PC-3 (cell line): Measurements from ENCODE around the gene BRINP1. TPM values are rescaled to one million over a fixed set of nuclear protein-coding genes. Genes with fewer than 3 reads are reported as not detected.

ENCODE experiments used
- ATAC-seq: fragments of 200-7000 bp; cut with Tn5 transposase; 2 replicates; pipeline ENCODE4 v1.9.1; 2020; ENCODE audit warnings: mild to moderate bottlenecking, moderate library complexity
- BruUV-seq: library from RNA; stranded (reverse); fragments of 400-500 nt; replicated peaks from 2 replicates; lab custom pipeline; 2021; lab: Mats Ljungman, UMichigan
- CTCF ChIA-PET: fragments of 300-600 bp; sonication (Branson Sonifier 250); formaldehyde crosslinking; loops from one replicate; lab custom pipeline; 2022; ENCODE audit warnings: antibody characterized with exemption; lab: Charles Lee
- POLR2A ChIA-PET: fragments of 300-600 bp; sonication (Branson Sonifier 250); formaldehyde crosslinking; loops from one replicate; lab custom pipeline; 2022; ENCODE audit warnings: antibody characterized with exemption; ENCODE audit not compliant: unreplicated experiment; lab: Charles Lee
- DNase-seq: peaks from one replicate; pipeline ENCODE4 v3.0.0-alpha.2; 2015
- H2AFZ ChIP-seq: fragments of 300-600 bp; sonication (generic); 2 replicates; pipeline ENCODE4 v1.6.0; 2016; ENCODE audit warnings: antibody characterized with exemption, low read length
- H3F3A ChIP-seq: fragments of 300-600 bp; sonication (generic); one replicate; pipeline ENCODE4 v1.6.0; 2017; ENCODE audit warnings: antibody characterized with exemption, low read length, control low read depth, mild to moderate bottlenecking; ENCODE audit not compliant: unreplicated experiment
- H3K27ac ChIP-seq: fragments of 300-600 bp; sonication (generic); 2 replicates; pipeline ENCODE4 v1.5.1; 2016; ENCODE audit warnings: mild to moderate bottlenecking, low read length
- H3K27me3 ChIP-seq: fragments of 300-600 bp; sonication (generic); 2 replicates; pipeline ENCODE4 v1.6.1; 2016; ENCODE audit warnings: low read length, mixed read lengths
- H3K36me3 ChIP-seq: fragments of 300-600 bp; sonication (generic); 2 replicates; pipeline ENCODE4 v1.6.1; 2016; ENCODE audit warnings: low read depth, mixed run types, low read length, mixed read lengths
- H3K4me1 ChIP-seq: fragments of 300-600 bp; sonication (generic); 2 replicates; pipeline ENCODE4 v1.5.1; 2016; ENCODE audit warnings: low read length; ENCODE audit not compliant: insufficient read depth
- H3K4me2 ChIP-seq: fragments of 300-600 bp; sonication (generic); 2 replicates; pipeline ENCODE4 v1.6.0; 2016; ENCODE audit warnings: low read length
- H3K4me3 ChIP-seq: fragments of 300-600 bp; sonication (generic); 2 replicates; pipeline ENCODE4 v1.5.1; 2016; ENCODE audit warnings: mild to moderate bottlenecking, low read length, mixed read lengths
- H3K79me2 ChIP-seq: fragments of 300-600 bp; sonication (generic); 2 replicates; pipeline ENCODE4 v1.6.1; 2017; ENCODE audit warnings: low read length, mixed read lengths
- H3K9ac ChIP-seq: fragments of 300-600 bp; sonication (generic); 2 replicates; pipeline ENCODE4 v1.6.0; 2016; ENCODE audit warnings: mild to moderate bottlenecking, low read length
- H3K9me2 ChIP-seq: fragments of 300-600 bp; sonication (generic); replicated peaks from 2 replicates; pipeline ENCODE4 v1.6.1; 2016; ENCODE audit warnings: mixed run types, low read length, mixed read lengths
- H3K9me3 ChIP-seq: fragments of 300-600 bp; sonication (generic); 2 replicates; pipeline ENCODE4 v1.6.1; 2016; ENCODE audit warnings: low read length, mixed read lengths
- H4K20me1 ChIP-seq: fragments of 300-600 bp; sonication (generic); 2 replicates; pipeline ENCODE4 v1.6.1; 2016; ENCODE audit warnings: low read length, mixed read lengths
- CTCF ChIP-seq: fragments of 300-600 bp; sonication (generic); conservative IDR thresholded peaks from 2 replicates; pipeline ENCODE4 v1.5.1; 2017; ENCODE audit warnings: antibody characterized with exemption, low read depth, mild to moderate bottlenecking, low read length
- EZH2 ChIP-seq: fragments of 300-600 bp; sonication (generic); IDR thresholded peaks from one replicate; pipeline ENCODE4 v1.6.1; 2017; ENCODE audit warnings: antibody characterized with exemption, mild to moderate bottlenecking, low read length; ENCODE audit not compliant: unreplicated experiment
- EZH2phosphoT487 ChIP-seq: fragments of 300-600 bp; sonication (generic); IDR thresholded peaks from 2 replicates; pipeline ENCODE4 v1.6.1; 2018; ENCODE audit warnings: mild to moderate bottlenecking, antibody characterized with exemption, low read length, borderline replicate concordance
- intact Hi-C: fragments of 100-400 bp; cut with micrococcal nuclease; formaldehyde crosslinking; loops from 2 replicates; pipeline ENCODE4 v1.9.0; 2023
- total RNA-seq: library from RNA; depleted of rRNA; stranded (reverse); fragments of >200 nt; gene quantifications from 2 replicates; pipeline ENCODE4 v1.2.3, GENCODE V29; 2014

BRINP1 gene
- total RNA-seq, 1 experiment from 2014 or later: not detected

GRCh38 chr9:119224431-119224830 is 144.8 kb downstream of the BRINP1 start:
- BruUV-seq: no TSS peak
- no peak overlapping the region for H3K9ac ChIP-seq
- no peak overlapping the region for H3K4me2 ChIP-seq
- H3K27ac ChIP-seq: no peak overlapping the region
- no peaks in the 10 kb centered on the region for H3F3A ChIP-seq
- intact Hi-C loops: no loop called here
- no peaks in the 10 kb centered on the region for H3K27me3 ChIP-seq
- H3K79me2 ChIP-seq: no peaks in the 10 kb centered on the region
- TF ChIP-seq EZH2phosphoT487 (no peak), CTCF (no peak), EZH2 (no peak)
- H3K4me1 ChIP-seq: no peaks in the 10 kb centered on the region
- no peaks in the 10 kb centered on the region for H3K36me3 ChIP-seq
- no peaks in the 10 kb centered on the region for H3K9me3 ChIP-seq
- DNase-seq (no peak), ATAC-seq (no peak)
- H2AFZ ChIP-seq: no peak overlapping the region
- H3K9me2 ChIP-seq: no peaks in the 10 kb centered on the region
- ChIA-PET POLR2A (no interaction called here), CTCF (no interaction called here)
- H4K20me1 ChIP-seq: no peaks in the 10 kb centered on the region
- no peak overlapping the region for H3K4me3 ChIP-seq

- no peak overlapping the region for H3K27ac ChIP-seq
- H3K4me2 ChIP-seq: no peak overlapping the region
- H4K20me1 ChIP-seq: no peaks in the 10 kb centered on the region
- ChIA-PET POLR2A (no interaction called here), CTCF (no interaction called here)
- no TSS peak for BruUV-seq
- no peaks in the 10 kb centered on the region for H3F3A ChIP-seq
- no peaks in the 10 kb centered on the region for H3K27me3 ChIP-seq
- DNase-seq (no peak), ATAC-seq (no peak)
- no peaks in the 10 kb centered on the region for H3K9me2 ChIP-seq
- H3K9me3 ChIP-seq: no peaks in the 10 kb centered on the region
- H3K36me3 ChIP-seq: no peaks in the 10 kb centered on the region
- no peak overlapping the region for H2AFZ ChIP-seq
- no peak overlapping the region for H3K4me3 ChIP-seq
- H3K4me1 ChIP-seq: no peaks in the 10 kb centered on the region
- no peak overlapping the region for H3K9ac ChIP-seq
- TF ChIP-seq EZH2 (no peak), EZH2phosphoT487 (no peak), CTCF (no peak)
- intact Hi-C loops: no loop called here
- H3K79me2 ChIP-seq: no peaks in the 10 kb centered on the region
Measured at GRCh38 chr9:119221276-119221675, 148.0 kb downstream of the BRINP1 start.

- no peak for DNase-seq
- no peaks in the 10 kb centered on the region for H3K9me2 ChIP-seq
- H3K9me3 ChIP-seq: no peaks in the 10 kb centered on the region
- H3K27ac ChIP-seq: no peak overlapping the region
- TF ChIP-seq CTCF (no peak), EZH2 (no peak), EZH2phosphoT487 (no peak)
- no peak overlapping the region for H3K4me3 ChIP-seq
- no peak for ATAC-seq
- no peaks in the 10 kb centered on the region for H3K79me2 ChIP-seq
- H3K27me3 ChIP-seq: no peaks in the 10 kb centered on the region
- no peak overlapping the region for H3K9ac ChIP-seq
- POLR2A ChIA-PET: no interaction called here
- no peaks in the 10 kb centered on the region for H3K4me1 ChIP-seq
- intact Hi-C loops: no loop called here
- CTCF ChIA-PET: no interaction called here
- H3K36me3 ChIP-seq: no peaks in the 10 kb centered on the region
- H3F3A ChIP-seq: no peaks in the 10 kb centered on the region
- BruUV-seq: no TSS peak
- no peaks in the 10 kb centered on the region for H4K20me1 ChIP-seq
- no peak overlapping the region for H3K4me2 ChIP-seq
- H2AFZ ChIP-seq: no peak overlapping the region
Measured at GRCh38 chr9:119218293-119218692, 150.9 kb downstream of the BRINP1 start.
